CD14-positive monocyte (primary cell): Measurements from ENCODE around the gene SEMG1. TPM values are rescaled to one million over a fixed set of nuclear protein-coding genes. Genes with fewer than 3 reads are reported as not detected.
A peak's percentile ranks its signal among the peaks of the same experiment; 100 is the strongest.

Experiments
- DNase-seq, 3 donors: peaks; one replicate each; pipeline ENCODE4 v3.0.0-alpha.2; 2011 to 2022
- H2AFZ ChIP-seq: 2 replicates; pipeline ENCODE4 v1.6.0; 2012; ENCODE audit warnings: mild to moderate bottlenecking, low read depth, low read length, inconsistent platforms; ENCODE audit not compliant: insufficient read depth, poor library complexity, severe bottlenecking
- H3K27ac ChIP-seq, 2 donors: 1 replicate in 1 of 2; 2 replicates in 1 of 2; pipeline ENCODE4 v1.5.1; 2012 to 2013; ENCODE audit warnings: low read length in 2 of 2, control low read depth in 1 of 2, inconsistent platforms in 1 of 2, low read depth in 1 of 2, mild to moderate bottlenecking in 1 of 2
- H3K27me3 ChIP-seq, 2 donors: one replicate each; pipeline versions ENCODE4 v1.6.0 to v1.6.1; 2011 to 2013; ENCODE audit warnings: low read length in 2 of 2; ENCODE audit not compliant: control insufficient read depth in 2 of 2, insufficient read depth in 2 of 2
- H3K36me3 ChIP-seq, 2 donors: replicated peaks in 1 of 2; 1 replicate in 1 of 2; 2 replicates in 1 of 2; pipeline versions ENCODE4 v1.5.1 to v1.6.1; 2012 to 2013; ENCODE audit warnings: low read length in 2 of 2, control low read depth in 1 of 2, inconsistent platforms in 1 of 2, mild to moderate bottlenecking in 1 of 2; ENCODE audit not compliant: insufficient read depth in 2 of 2, control insufficient read depth in 1 of 2
- H3K4me1 ChIP-seq, 2 donors: 1 replicate in 1 of 2; 2 replicates in 1 of 2; pipeline versions ENCODE4 v1.5.1 to v1.6.1; 2012 to 2013; ENCODE audit warnings: low read length in 2 of 2, control low read depth in 1 of 2, inconsistent platforms in 1 of 2, mild to moderate bottlenecking in 1 of 2, moderate library complexity in 1 of 2; ENCODE audit not compliant: insufficient read depth in 2 of 2, control insufficient read depth in 1 of 2
- H3K4me2 ChIP-seq: replicated peaks from 2 replicates; pipeline ENCODE3; 2012; ENCODE audit warnings: low read length, moderate library complexity, mild to moderate bottlenecking; ENCODE audit not compliant: poor library complexity, severe bottlenecking; ENCODE audit errors: extremely low read depth
- H3K4me3 ChIP-seq, 3 experiments: fragments of 200-600 bp in 1 of 3; sonication (generic) in 1 of 3; replicated peaks in 1 of 3; 1 replicate in 2 of 3; 2 replicates in 1 of 3; pipeline ENCODE4 v1.5.1; 2011 to 2013; ENCODE audit warnings: low read length in 3 of 3, mild to moderate bottlenecking in 3 of 3, control low read depth in 2 of 3, low read depth in 2 of 3, inconsistent platforms in 1 of 3, moderate library complexity in 1 of 3
- H3K79me2 ChIP-seq: 2 replicates; pipeline ENCODE4 v1.6.0; 2012; ENCODE audit warnings: mild to moderate bottlenecking, control low read depth, inconsistent platforms, low read length, moderate library complexity; ENCODE audit not compliant: insufficient read depth
- H3K9ac ChIP-seq: 2 replicates; pipeline ENCODE4 v1.6.0; 2017; ENCODE audit warnings: low read length, mild to moderate bottlenecking; ENCODE audit not compliant: insufficient read depth, poor library complexity, severe bottlenecking
- H3K9me3 ChIP-seq, 2 donors: replicated peaks in 1 of 2; 1 replicate in 1 of 2; 2 replicates in 1 of 2; pipeline versions ENCODE4 v1.5.1 to v1.6.1; 2012 to 2013; ENCODE audit warnings: low read length in 2 of 2, control low read depth in 1 of 2; ENCODE audit not compliant: control insufficient read depth in 1 of 2, insufficient read depth in 1 of 2
- H4K20me1 ChIP-seq: 2 replicates; pipeline ENCODE4 v1.6.0; 2012; ENCODE audit warnings: mild to moderate bottlenecking, low read length, control low read depth, moderate library complexity; ENCODE audit not compliant: insufficient read depth
- H3K27ac Mint-ChIP-seq, 7 donors: one replicate each; pipeline ENCODE4 v1.8.0; 2020; ENCODE audit warnings: mild to moderate bottlenecking in 7 of 7, mixed read lengths in 7 of 7, moderate library complexity in 6 of 7, inconsistent platforms in 2 of 7
- H3K27me3 Mint-ChIP-seq, 3 donors: one replicate each; pipeline ENCODE4 v1.8.0; 2021 to 2022; ENCODE audit warnings: low read depth in 3 of 3, mild to moderate bottlenecking in 3 of 3, mixed read lengths in 3 of 3, moderate library complexity in 3 of 3, inconsistent platforms in 1 of 3
- H3K36me3 Mint-ChIP-seq, 2 donors: one replicate each; pipeline ENCODE4 v1.8.0; 2020; ENCODE audit warnings: mixed read lengths in 2 of 2, inconsistent platforms in 1 of 2, mild to moderate bottlenecking in 1 of 2
- H3K4me1 Mint-ChIP-seq: one replicate; pipeline ENCODE4 v1.8.0; 2020; ENCODE audit warnings: mild to moderate bottlenecking, mixed read lengths
- H3K4me3 Mint-ChIP-seq, 2 donors: one replicate each; pipeline ENCODE4 v1.8.0; 2020; ENCODE audit warnings: mild to moderate bottlenecking in 2 of 2, mixed read lengths in 2 of 2, moderate library complexity in 1 of 2
- H3K9me3 Mint-ChIP-seq, 7 donors: one replicate each; pipeline ENCODE4 v1.8.0; 2020 to 2022; ENCODE audit warnings: mixed read lengths in 7 of 7, mild to moderate bottlenecking in 6 of 7, moderate library complexity in 6 of 7, inconsistent platforms in 2 of 7
- CTCF ChIP-seq: fragments of 200-600 bp; IDR thresholded peaks from one replicate; pipeline ENCODE4 v1.8.0; 2022; ENCODE audit warnings: antibody characterized with exemption, mild to moderate bottlenecking
- WGBS: methylation state at CpG from one replicate; pipeline ENCODE4 v1.1.5; 2013; ENCODE audit warnings: missing lambda C conversion rate; ENCODE audit not compliant: insufficient coverage; 5-methylcytosine and 5-hydroxymethylcytosine counted together
- intact Hi-C, 2 donors: fragments of 100-400 bp; cut with micrococcal nuclease; formaldehyde crosslinking; loops; one replicate each; pipeline versions ENCODE4 v1.15.0 to v1.15.1; 2023
- polyA plus RNA-seq, 3 donors: library from polyadenylated mRNA; depleted of rRNA in 1 of 3; unstranded in 2 of 3; stranded (reverse) in 1 of 3; fragments of 300-500 nt in 2 of 3; fragments of >200 nt in 1 of 3; fragmentation: Illumina TruSeq in 2 of 3; gene quantifications; 1 replicate in 2 of 3; 2 replicates in 1 of 3; pipeline ENCODE4 v1.2.3, GENCODE V29; 2012 to 2021

The SEMG1 gene
- polyA plus RNA-seq, 3 donors = not detected

GRCh38 chr20:45189861-45190260, 17.0 kb upstream of the SEMG1 start:
- Mint-ChIP-seq H3K36me3 (no peaks in the 10 kb centered on the region), H3K9me3 (no peaks in the 10 kb centered on the region), H3K27ac (peak overlapping the region in 1 of 7 donors; percentile 35), H3K4me3 (no peak overlapping the region), H3K27me3 (peaks cover 7 to 19% (median 9%) of the 10 kb centered on the region in 3 donors), H3K4me1 (no peaks in the 10 kb centered on the region)
- Histone ChIP-seq H4K20me1 (no peaks in the 10 kb centered on the region), H3K4me1 (no peaks in the 10 kb centered on the region), H2AFZ (no peak overlapping the region), H3K36me3 (no peaks in the 10 kb centered on the region), H3K79me2 (no peaks in the 10 kb centered on the region), H3K27ac (no peak overlapping the region), H3K4me3 (no peak overlapping the region), H3K9me3 (no peaks in the 10 kb centered on the region), H3K27me3 (peaks cover 3 to 7% of the 10 kb centered on the region in 2 donors), H3K4me2 (no peak overlapping the region), H3K9ac (no peak overlapping the region)
- 94% methylated on average over 2 of the region's 3 CpGs for WGBS
- no peak for DNase-seq
- TF ChIP-seq CTCF = no peak
- intact Hi-C loops = no loop called here

GRCh38 chr20:45191926-45192325, 14.9 kb upstream of the SEMG1 start:
- Mint-ChIP-seq H3K4me3 (no peak overlapping the region), H3K36me3 (no peaks in the 10 kb centered on the region), H3K9me3 (peaks cover 0 to 2% (median 0%) of the 10 kb centered on the region in 7 donors), H3K27ac (no peak overlapping the region), H3K4me1 (no peaks in the 10 kb centered on the region), H3K27me3 (peaks cover 6 to 12% (median 7%) of the 10 kb centered on the region in 3 donors)
- Histone ChIP-seq H3K4me3 (no peak overlapping the region), H3K9me3 (no peaks in the 10 kb centered on the region), H3K27ac (no peak overlapping the region), H3K79me2 (no peaks in the 10 kb centered on the region), H3K36me3 (no peaks in the 10 kb centered on the region), H3K4me2 (no peak overlapping the region), H3K4me1 (no peaks in the 10 kb centered on the region), H4K20me1 (no peaks in the 10 kb centered on the region), H3K27me3 (peaks cover 3 to 4% of the 10 kb centered on the region in 2 donors), H2AFZ (no peak overlapping the region), H3K9ac (no peak overlapping the region)
- 100% methylated on average over 1 of the region's 3 CpGs for WGBS
- no peak for TF ChIP-seq CTCF
- DNase-seq = no peak
- intact Hi-C loops = no loop called here
